Lung (tissue), 12 donors: ENCODE results near the gene PSD2. TPM values are rescaled to one million over a fixed set of nuclear protein-coding genes. Genes with fewer than 3 reads are reported as not detected.

Experiments used
- ATAC-seq: fragments of 200-7000 bp; cut with Tn5 transposase; one replicate; pipeline ENCODE4 v1.9.1; 2020; ENCODE audit warnings: moderate number of reproducible peaks; ENCODE audit not compliant: insufficient read depth, low FRiP score
- DNase-seq, 3 donors: peaks; one replicate each; pipeline ENCODE4 v3.0.0-alpha.2; 2013 to 2017
- H3K27ac ChIP-seq, 2 donors: one replicate each; pipeline ENCODE4 v1.5.1; 2013; ENCODE audit warnings: mild to moderate bottlenecking in 2 of 2, moderate library complexity in 2 of 2, control low read depth in 1 of 2, inconsistent platforms in 1 of 2, low read depth in 1 of 2, low read length in 1 of 2
- H3K27me3 ChIP-seq, 3 donors: one replicate each; pipeline ENCODE4 v1.5.1; 2013; ENCODE audit warnings: low read length in 2 of 3; ENCODE audit not compliant: control insufficient read depth in 3 of 3, insufficient read depth in 3 of 3
- H3K36me3 ChIP-seq, 4 donors: one replicate each; pipeline ENCODE4 v1.5.1; 2013; ENCODE audit warnings: low read length in 4 of 4, mild to moderate bottlenecking in 1 of 4, moderate library complexity in 1 of 4; ENCODE audit not compliant: control insufficient read depth in 4 of 4, insufficient read depth in 4 of 4
- H3K4me1 ChIP-seq, 5 donors: one replicate each; pipeline ENCODE4 v1.5.1; 2013; ENCODE audit warnings: low read length in 5 of 5, mild to moderate bottlenecking in 2 of 5, moderate library complexity in 1 of 5; ENCODE audit not compliant: control insufficient read depth in 5 of 5, insufficient read depth in 5 of 5
- H3K4me3 ChIP-seq: one replicate; pipeline ENCODE4 v1.5.1; 2013; ENCODE audit warnings: mild to moderate bottlenecking, control low read depth, moderate library complexity
- H3K9ac ChIP-seq, 2 donors: one replicate each; pipeline ENCODE4 v1.5.1; 2013; ENCODE audit warnings: low read length in 2 of 2, control low read depth in 1 of 2; ENCODE audit not compliant: insufficient read depth in 1 of 2
- H3K9me3 ChIP-seq, 4 donors: one replicate each; pipeline ENCODE4 v1.5.1; 2013; ENCODE audit warnings: low read length in 3 of 4, mild to moderate bottlenecking in 1 of 4, moderate library complexity in 1 of 4; ENCODE audit not compliant: control insufficient read depth in 4 of 4, insufficient read depth in 3 of 4
- CTCF ChIP-seq: IDR thresholded peaks from 2 replicates; pipeline ENCODE4 v1.5.1; 2012; ENCODE audit warnings: mild to moderate bottlenecking; ENCODE audit errors: control extremely low read depth, extremely low read depth
- WGBS, 2 donors: extraction: QIAGEN DNeasy Blood & Tissue Kit; methylation state at CpG; one replicate each; pipeline ENCODE4 v1.1.7; 2013; 5-methylcytosine and 5-hydroxymethylcytosine counted together
- polyA plus RNA-seq, 2 donors: library from polyadenylated mRNA; stranded (reverse); fragments of 200-250 nt; gene quantifications; one replicate each; pipeline ENCODE4 v1.2.1, GENCODE V29; 2013
- total RNA-seq, 2 donors: library from RNA; depleted of rRNA in 1 of 2; stranded (reverse); fragments of >200 nt in 1 of 2; gene quantifications; one replicate each; pipeline ENCODE4 v1.2.1, GENCODE V29; 2014 to 2021
- donor health status: control.
- donor health status: control.
- donor health status: Bipolar disorder and iron deficiency.
- donor health status: healthy.
- donor health status: DM: yes; HTN: yes; CAD: no.

Gene PSD2
- total and polyA plus RNA-seq, 4 donors: 0.01 to 0.20 (median 0.05) TPM

DNA sequence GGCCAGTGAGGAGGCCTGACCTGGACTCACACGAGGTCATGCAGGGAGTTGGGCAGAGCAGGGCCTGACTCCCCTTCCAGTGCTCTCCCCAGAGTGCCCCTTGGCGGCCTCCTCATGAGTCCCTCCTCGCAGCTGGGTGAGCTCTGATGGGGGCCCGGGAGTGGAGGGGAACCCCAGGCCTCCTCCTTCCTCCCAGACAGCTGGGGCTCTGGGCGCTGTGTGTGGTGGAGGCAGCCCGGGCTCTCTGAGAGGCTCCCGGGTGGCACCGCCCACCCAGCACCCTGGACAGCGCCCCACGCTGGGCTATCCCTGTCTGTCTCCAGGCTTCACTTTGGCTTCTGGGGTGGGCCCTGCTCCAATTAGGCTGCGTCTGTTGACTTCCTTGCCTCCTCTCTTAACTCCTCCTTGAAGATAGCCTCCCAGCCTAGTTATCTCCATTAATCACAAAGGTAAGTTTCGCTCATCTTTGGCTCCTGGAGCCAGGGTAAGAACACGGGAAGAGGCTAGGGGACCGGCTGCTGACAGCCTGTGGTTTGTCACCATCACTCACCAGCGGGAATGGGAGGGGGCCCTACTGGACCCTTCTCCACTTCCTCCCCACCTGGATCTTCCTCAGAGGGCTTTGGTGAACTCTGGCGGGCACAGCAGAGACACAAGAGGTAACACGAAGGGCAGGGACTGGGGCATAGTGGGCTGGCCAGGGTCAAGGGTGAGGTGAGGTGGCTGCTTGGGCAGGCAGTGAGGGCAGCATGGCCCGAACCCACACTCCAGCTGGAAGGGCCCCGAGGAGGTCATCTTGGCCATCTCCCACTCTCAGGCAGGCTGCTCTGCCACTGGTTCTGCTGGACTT, 13.1 kb downstream of the PSD2 start:
- H3K4me1 ChIP-seq: no peaks in the 10 kb centered on the region
- no peak overlapping the region for H3K9ac ChIP-seq
- no peak overlapping the region for H3K27ac ChIP-seq
- DNase-seq: peak; percentile 60 to 77 (median 76)
- no peak overlapping the region for H3K4me3 ChIP-seq
- WGBS, 2 donors: 41 to 42% methylated on average over 17 to 19 of the region's 19 CpGs
- H3K27me3 ChIP-seq: no peaks in the 10 kb centered on the region
- H3K9me3 ChIP-seq: peaks cover 0 to 5% (median 0%) of the 10 kb centered on the region in 4 donors
- no peaks in the 10 kb centered on the region for H3K36me3 ChIP-seq
- TF ChIP-seq CTCF: no peak
- no peak for ATAC-seq

DNA sequence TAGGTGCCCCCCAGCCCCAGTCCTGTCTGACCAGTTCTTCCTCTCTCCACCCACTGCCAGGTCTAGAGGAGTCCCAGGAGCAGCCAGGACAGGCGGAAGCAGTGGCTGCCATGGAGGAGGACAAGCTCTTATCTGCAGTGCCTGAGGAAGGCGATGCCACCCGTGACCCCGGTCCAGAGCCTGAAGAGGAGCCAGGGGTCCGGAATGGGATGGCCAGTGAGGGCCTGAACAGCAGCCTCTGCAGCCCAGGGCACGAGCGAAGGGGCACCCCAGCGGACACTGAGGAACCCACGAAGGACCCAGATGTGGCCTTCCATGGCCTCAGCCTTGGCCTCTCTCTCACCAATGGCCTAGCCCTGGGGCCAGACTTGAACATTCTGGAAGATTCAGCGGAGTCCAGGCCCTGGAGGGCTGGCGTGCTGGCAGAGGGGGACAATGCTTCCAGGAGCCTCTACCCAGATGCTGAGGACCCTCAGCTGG, 13.8 kb downstream of the PSD2 start:
- Histone ChIP-seq H3K27me3 (no peaks in the 10 kb centered on the region), H3K9ac (no peak overlapping the region), H3K4me3 (no peak overlapping the region), H3K27ac (no peak overlapping the region), H3K9me3 (peaks cover 0 to 5% (median 0%) of the 10 kb centered on the region in 4 donors), H3K36me3 (no peaks in the 10 kb centered on the region), H3K4me1 (no peaks in the 10 kb centered on the region)
- ATAC-seq (no peak), DNase-seq (no peak)
- TF ChIP-seq CTCF: no peak
- 92 to 93% methylated on average over 11 of the region's 11 CpGs for WGBS, 2 donors

DNA sequence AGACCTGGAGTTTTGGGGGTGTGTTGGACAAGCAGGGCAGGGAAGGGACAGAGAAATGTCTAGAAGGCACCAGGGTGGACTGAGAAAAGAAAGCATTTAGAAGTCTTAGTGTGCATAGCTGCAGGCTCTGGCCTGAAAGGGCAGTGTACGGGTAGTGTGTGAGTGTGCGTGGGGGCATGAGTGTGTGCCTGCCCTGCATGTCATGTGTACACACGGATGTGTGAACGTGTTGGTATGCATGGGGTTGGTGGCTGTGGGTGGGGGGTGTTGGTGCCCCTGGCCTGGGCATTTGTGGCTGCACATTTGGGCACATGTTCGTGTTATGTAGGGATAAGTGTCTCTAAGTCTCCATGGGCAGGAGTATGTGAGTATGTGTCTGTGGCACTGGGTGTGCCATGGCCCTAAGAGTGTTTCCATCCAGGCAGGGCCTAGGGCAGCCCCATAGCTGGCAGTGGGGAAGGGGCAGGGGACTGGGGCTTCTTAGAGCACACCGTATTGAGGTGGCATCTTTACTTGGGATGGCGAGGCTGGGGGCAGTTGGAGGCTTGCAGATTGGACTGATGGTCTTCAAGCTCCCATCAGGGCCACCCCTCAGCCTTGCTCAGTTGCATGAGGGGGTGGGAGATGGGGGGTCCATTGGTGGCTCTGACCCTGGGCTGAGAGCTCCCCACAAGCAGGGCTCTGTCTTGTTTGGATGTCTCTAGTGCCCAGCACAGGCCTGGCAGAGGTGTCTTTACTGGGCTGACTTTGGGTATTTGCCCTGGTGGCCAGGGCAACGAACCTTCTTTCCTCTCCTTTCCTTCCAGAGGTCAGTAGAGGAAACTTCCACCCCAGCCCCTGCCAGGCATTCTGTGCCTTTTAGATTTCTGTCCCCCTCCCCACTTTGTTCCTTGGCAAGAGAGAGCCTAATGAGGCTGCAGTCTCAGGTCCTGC, 15.0 kb downstream of the PSD2 start:
- Histone ChIP-seq H3K27ac (no peak overlapping the region), H3K4me3 (no peak overlapping the region), H3K9ac (no peak overlapping the region), H3K4me1 (no peaks in the 10 kb centered on the region), H3K9me3 (peaks cover 0 to 2% (median 0%) of the 10 kb centered on the region in 4 donors), H3K27me3 (no peaks in the 10 kb centered on the region), H3K36me3 (no peaks in the 10 kb centered on the region)
- TF ChIP-seq CTCF: no peak
- 87 to 91% methylated on average over 8 of the region's 8 CpGs for WGBS, 2 donors
- ATAC-seq (no peak), DNase-seq (no peak)
